Activated CD4-positive, alpha-beta memory T cell treated with anti-CD3 and anti-CD28 coated beads, Interleukin-2, amount 10 ng/mL, durations not matched to agents 7 days and 5 days (primary cell): ENCODE data around the gene NCLN. TPM values are rescaled to one million over a fixed set of nuclear protein-coding genes. Genes with fewer than 3 reads are reported as not detected.
"Not testable (repeated sequence)": the region's sequence is repeated elsewhere in the genome, so short reads cannot be mapped to it uniquely, and the experiment has no call there.

ENCODE experiments used
- CTCF ChIA-PET: fragments of 350-600 bp; sonication (Branson Sonifier 250); formaldehyde crosslinking; loops from one replicate; lab custom pipeline; 2021; ENCODE audit warnings: antibody characterized with exemption, inconsistent platforms; lab: Charles Lee
- POLR2A ChIA-PET: fragments of 350-600 bp; sonication (Branson Sonifier 250); formaldehyde crosslinking; loops from one replicate; lab custom pipeline; 2021; ENCODE audit warnings: antibody characterized with exemption; lab: Charles Lee
- DNase-seq: peaks from one replicate; pipeline ENCODE4 v3.0.0-alpha.2; 2020
- H3K27ac Mint-ChIP-seq: one replicate; pipeline ENCODE4 v1.8.0; 2021; ENCODE audit warnings: mild to moderate bottlenecking, mixed read lengths
- H3K27me3 Mint-ChIP-seq: one replicate; pipeline ENCODE4 v1.8.0; 2021; ENCODE audit warnings: mixed read lengths
- H3K36me3 Mint-ChIP-seq: one replicate; pipeline ENCODE4 v1.8.0; 2021; ENCODE audit warnings: low read depth, mixed read lengths
- H3K4me1 Mint-ChIP-seq: one replicate; pipeline ENCODE4 v1.8.0; 2021; ENCODE audit warnings: mixed read lengths
- H3K4me3 Mint-ChIP-seq: one replicate; pipeline ENCODE4 v1.8.0; 2021; ENCODE audit warnings: mild to moderate bottlenecking, mixed read lengths
- H3K9me3 Mint-ChIP-seq: one replicate; pipeline ENCODE4 v1.8.0; 2021; ENCODE audit warnings: mixed read lengths
- total RNA-seq, 2 experiments: library from RNA; stranded (reverse); gene quantifications; one replicate each; pipeline ENCODE4 v1.2.3, GENCODE V29; 2021

The NCLN gene
- total RNA-seq, 2 experiments from 2014 or later = 49.6 to 52.0 TPM

DNA sequence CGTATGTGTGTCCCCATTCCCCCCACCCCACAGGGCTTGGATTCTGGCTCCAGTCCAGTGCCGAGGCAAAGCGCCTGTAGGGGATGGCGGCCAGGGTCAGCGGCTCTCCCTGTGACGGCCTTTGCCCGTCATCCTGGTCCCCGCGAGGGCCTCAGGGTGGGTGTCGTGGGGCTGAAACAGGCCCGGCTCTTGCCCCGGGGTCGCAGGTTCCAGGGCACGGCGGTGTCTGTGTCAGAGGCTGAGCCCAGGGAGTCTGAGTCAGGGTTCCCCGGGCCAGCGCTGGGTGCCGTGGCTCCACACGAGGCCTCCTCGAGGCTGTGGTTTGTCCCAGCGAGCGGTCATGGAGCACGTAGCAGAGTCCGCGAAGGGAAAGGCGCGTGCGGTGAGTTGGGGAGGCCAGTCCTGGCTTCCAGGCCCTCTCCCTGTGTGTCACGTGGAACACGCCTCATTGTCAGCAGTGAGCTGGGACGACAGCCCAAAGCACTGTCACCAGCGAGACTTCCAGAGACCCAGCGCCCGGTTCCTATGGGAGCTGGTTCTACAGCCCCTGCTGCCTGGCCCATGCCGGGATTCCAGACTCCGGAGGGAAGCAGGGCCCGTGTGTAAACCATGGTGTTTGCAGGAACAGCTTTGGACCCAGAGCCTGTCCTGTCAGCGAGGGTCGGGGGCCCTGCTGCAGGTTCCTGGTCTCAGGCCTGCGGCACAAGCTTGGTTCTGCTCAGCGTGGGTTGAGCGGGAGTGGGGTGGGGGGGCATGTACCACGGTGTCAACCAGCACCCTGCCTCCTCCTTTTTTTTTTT is 13.4 kb downstream of the NCLN start:
- ChIA-PET POLR2A (no interaction called here), CTCF (interaction anchor here (0.5 to 0.9 kb wide), 4 partner anchors 77 to 807 kb away, joined by 3 to 4 read pairs (median 3); no protein-coding TSS in a partner anchor)
- H3K36me3 Mint-ChIP-seq = peaks cover 7% of the 10 kb centered on the region
- no peaks in the 10 kb centered on the region for H3K4me1 Mint-ChIP-seq
- no peak overlapping the region for H3K27ac Mint-ChIP-seq
- H3K27me3 Mint-ChIP-seq = no peaks in the 10 kb centered on the region
- H3K4me3 Mint-ChIP-seq = no peak overlapping the region
- no peak for DNase-seq
- no peaks in the 10 kb centered on the region for H3K9me3 Mint-ChIP-seq

DNA sequence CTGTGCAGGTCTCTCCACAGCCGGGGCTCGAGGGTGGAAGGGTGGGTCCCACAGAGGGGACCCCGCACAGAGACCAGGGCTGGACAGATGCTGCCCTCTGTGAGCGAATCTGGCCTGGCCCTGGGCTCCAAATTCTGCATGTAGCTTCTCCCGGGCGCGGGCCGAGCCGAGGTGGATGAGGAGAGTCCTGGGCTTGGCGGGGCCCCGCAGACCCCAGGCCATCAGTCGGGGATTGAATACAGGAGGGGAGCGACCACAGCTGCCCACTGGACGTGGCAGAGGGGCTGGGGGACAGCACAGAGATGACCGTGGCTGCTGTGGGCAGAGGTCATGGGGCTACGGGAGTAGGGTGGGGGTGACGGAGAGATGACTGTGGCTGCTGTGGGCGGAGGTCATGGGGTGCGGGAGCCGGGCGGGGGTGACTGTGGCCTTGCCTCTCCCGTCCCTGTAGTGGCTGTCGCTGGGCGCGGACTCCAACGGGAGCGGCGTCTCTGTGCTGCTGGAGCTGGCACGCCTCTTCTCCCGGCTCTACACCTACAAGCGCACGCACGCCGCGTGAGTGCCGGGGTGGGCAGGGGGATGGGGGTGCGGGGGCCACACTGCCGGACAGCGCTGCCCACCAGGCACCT is 15.5 kb downstream of the NCLN start:
- H3K9me3 Mint-ChIP-seq = no peaks in the 10 kb centered on the region
- POLR2A ChIA-PET = no interaction called here
- no peak for DNase-seq
- CTCF ChIA-PET = no interaction called here
- H3K27ac Mint-ChIP-seq = no peak overlapping the region
- peaks cover 2% of the 10 kb centered on the region for H3K36me3 Mint-ChIP-seq
- no peak overlapping the region for H3K4me3 Mint-ChIP-seq
- H3K4me1 Mint-ChIP-seq = no peaks in the 10 kb centered on the region
- no peaks in the 10 kb centered on the region for H3K27me3 Mint-ChIP-seq

DNA sequence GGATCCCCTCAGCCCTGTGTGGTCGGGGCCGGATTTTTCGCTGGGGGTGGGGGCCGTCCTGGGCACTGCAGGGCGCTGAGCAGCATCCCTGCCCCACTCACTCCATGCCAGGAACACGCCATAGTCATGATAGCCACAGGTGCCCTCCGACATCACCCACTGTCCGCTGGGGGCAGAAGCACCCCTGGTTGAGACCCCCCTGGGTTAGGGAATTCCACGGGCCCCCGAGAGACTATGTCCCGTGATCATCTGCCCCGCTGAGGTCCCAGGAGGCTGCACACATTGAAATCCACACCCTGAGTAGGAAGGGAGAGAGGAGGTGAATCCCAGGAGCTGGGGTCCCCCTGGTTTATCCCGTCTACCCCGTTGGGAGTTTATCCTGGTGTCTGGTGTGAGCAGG is 16.2 kb downstream of the NCLN start:
- H3K4me3 Mint-ChIP-seq = no peak overlapping the region
- H3K36me3 Mint-ChIP-seq = peaks cover 2% of the 10 kb centered on the region
- H3K4me1 Mint-ChIP-seq = no peaks in the 10 kb centered on the region
- ChIA-PET POLR2A (interaction anchor here (1.5 kb wide), 1 partner anchor 18 kb away, joined by 3 read pairs; no protein-coding TSS in a partner anchor), CTCF (no interaction called here)
- H3K9me3 Mint-ChIP-seq = no peaks in the 10 kb centered on the region
- H3K27ac Mint-ChIP-seq = no peak overlapping the region
- H3K27me3 Mint-ChIP-seq = no peaks in the 10 kb centered on the region
- DNase-seq = no peak

DNA sequence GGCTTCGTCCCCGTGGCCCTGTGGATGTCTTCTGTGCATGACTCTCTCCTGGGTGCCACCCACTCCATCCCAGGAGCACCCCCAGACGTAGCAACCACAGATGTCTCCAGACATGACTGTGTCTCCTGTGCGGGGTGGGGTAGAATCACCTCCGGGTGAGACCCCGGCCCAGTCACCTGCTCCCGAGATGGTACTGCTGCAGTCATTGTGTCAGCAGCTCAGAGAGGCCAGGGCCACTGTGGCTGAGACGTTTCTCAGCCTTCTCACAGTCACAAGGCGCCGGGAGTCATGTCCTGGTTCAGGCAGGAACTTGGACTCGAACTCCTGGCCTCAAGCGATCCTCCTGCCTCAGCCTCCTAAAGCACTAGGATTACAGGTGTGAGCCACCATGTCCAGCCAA is 16.6 kb downstream of the NCLN start:
- Mint-ChIP-seq H3K9me3 (no peaks in the 10 kb centered on the region), H3K27ac (peak overlapping the region; percentile 19), H3K4me1 (no peaks in the 10 kb centered on the region), H3K27me3 (no peaks in the 10 kb centered on the region), H3K36me3 (peaks cover 2% of the 10 kb centered on the region), H3K4me3 (no peak overlapping the region)
- POLR2A ChIA-PET = interaction anchor here (1.5 kb wide), 1 partner anchor 18 kb away, joined by 3 read pairs; no protein-coding TSS in a partner anchor
- DNase-seq = no peak
- CTCF ChIA-PET = no interaction called here

DNA sequence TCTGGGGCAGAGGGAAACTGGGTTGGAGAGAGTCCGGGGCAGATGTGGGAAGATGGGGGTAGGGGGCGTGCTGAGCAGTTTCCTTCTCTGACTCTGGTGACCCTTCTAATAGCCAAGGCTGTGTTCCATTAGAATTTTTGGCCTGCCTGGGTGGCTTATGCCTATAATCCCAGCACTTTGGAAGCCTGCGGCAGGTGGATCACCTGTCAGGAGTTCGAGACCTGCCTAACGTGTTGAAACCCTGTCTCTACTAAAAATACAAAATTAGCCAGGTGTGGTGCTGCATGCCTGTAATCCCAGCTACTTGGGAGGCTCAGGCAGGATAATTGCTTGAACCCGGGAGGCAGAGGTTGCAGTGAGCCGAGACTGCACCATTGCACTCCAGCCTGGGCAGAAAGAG is 17.2 kb downstream of the NCLN start:
- DNase-seq, H3K4me1 Mint-ChIP-seq, H3K36me3 Mint-ChIP-seq, H3K4me3 Mint-ChIP-seq, H3K27me3 Mint-ChIP-seq, CTCF ChIA-PET, H3K9me3 Mint-ChIP-seq: not testable (repeated sequence)
- POLR2A ChIA-PET = interaction anchor here (1.5 kb wide), 1 partner anchor 19 kb away, joined by 3 read pairs; no protein-coding TSS in a partner anchor
- peak overlapping the region; percentile 19 for H3K27ac Mint-ChIP-seq

DNA sequence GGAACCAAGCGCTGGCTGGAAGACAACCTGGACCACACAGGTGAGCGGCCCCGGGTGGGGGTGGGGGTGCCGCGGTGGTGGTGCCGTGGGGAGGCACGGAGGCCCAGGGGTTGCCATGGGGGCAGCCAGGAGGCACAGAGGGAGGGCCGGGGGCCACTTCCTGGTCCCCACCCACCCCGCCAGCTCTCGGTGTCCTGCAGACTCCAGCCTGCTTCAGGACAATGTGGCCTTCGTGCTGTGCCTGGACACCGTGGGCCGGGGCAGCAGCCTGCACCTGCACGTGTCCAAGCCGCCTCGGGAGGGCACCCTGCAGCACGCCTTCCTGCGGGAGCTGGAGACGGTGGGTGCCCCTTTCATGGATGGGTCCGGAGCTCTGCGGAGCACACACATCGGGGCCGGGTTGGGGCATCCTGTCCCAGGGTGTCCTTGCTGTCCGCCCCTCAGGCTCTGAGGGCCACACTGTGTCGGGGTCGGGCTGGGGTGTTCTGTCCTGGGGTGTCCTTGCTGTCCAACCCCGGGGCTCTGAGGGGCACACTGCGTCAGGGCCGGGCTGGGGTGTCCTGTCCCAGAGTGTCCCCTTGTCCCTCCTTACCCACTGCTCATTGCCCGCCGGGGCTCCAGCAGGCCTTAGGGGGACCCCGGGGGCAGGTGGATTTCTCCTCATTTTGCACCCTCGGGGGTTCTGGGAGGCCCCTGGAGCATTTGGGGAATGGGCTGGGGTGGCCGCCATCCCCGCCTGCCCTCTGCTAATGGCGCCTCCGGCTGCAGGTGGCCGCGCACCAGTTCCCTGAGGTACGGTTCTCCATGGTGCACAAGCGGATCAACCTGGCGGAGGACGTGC is 18.3 kb downstream of the NCLN start:
- no peak overlapping the region for H3K27ac Mint-ChIP-seq

DNA sequence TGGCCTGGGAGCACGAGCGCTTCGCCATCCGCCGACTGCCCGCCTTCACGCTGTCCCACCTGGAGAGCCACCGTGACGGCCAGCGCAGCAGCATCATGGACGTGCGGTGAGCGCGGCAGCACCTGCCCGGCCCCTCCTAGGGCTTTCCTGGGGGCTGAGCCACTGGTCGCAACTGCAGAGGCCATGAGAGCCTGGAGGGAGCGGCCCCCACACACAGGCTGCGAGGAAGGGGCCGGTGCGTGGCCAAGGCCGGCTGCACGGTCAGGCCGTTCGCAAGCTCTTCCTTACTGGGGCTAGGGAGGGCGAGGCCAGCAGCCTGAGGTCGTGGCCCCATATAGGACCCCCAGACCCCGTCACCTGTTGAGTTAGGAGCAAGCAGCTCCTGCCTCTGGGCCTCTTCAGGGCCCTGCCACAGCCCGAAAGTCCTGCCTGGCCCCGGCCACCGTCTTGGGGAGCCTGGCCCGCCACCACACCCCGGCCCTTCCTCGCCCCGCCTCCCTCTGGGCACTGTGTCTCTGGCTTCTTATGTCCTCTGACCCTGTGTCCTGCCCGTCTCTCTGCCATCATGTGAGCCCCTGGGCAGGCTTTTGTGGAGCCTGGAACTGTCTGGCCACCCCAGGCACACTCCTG is 19.0 kb downstream of the NCLN start:
- ChIA-PET POLR2A (no interaction called here), CTCF (no interaction called here)
- Mint-ChIP-seq H3K36me3 (peaks cover 4% of the 10 kb centered on the region), H3K4me3 (no peak overlapping the region), H3K27ac (no peak overlapping the region), H3K9me3 (no peaks in the 10 kb centered on the region), H3K4me1 (no peaks in the 10 kb centered on the region), H3K27me3 (no peaks in the 10 kb centered on the region)
- no peak for DNase-seq

More for the DNA sequence above, 18.3 kb downstream of the NCLN start:
- Mint-ChIP-seq H3K9me3 (no peaks in the 10 kb centered on the region), H3K4me1 (no peaks in the 10 kb centered on the region), H3K4me3 (no peak overlapping the region), H3K27me3 (no peaks in the 10 kb centered on the region), H3K36me3 (peaks cover 4% of the 10 kb centered on the region)
- ChIA-PET POLR2A (no interaction called here), CTCF (interaction anchor here (0.5 kb wide), 1 partner anchor 1143 kb away, joined by 3 read pairs; no protein-coding TSS in a partner anchor)
- no peak for DNase-seq

DNA sequence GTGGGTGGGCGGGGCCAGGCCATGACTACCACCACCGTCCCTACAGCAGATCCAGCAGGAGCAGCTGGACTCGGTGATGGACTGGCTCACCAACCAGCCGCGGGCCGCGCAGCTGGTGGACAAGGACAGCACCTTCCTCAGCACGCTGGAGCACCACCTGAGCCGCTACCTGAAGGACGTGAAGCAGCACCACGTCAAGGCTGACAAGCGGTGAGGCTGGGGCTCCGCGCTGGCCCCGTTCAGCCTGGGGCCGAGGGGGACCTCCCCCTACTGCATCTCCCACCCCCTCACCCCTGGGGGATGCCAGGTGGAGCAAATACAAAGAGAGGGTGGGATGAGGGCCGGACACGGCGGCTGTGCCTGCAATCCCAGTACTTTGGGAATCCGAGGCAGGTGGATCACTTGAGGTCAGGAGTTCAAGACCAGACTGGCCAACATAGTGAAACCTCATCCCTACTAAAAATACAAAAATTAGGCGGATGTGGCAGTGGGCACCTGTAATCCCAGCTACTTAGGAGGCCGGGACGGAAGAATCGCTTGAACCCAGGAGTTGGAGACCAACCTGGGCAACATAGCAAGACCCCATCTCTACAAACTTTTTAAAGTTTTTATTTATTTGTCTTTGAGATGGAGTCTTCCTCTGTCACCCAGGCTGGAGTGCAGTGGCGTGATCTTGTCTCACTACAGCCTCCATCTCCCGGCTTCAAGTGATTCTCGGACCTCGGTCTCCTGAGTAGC is 20.7 kb downstream of the NCLN start:
- Mint-ChIP-seq H3K27me3 (no peaks in the 10 kb centered on the region), H3K36me3 (peaks cover 2% of the 10 kb centered on the region), H3K4me1 (peaks cover 2% of the 10 kb centered on the region), H3K9me3 (no peaks in the 10 kb centered on the region), H3K27ac (no peak overlapping the region), H3K4me3 (no peak overlapping the region)
- ChIA-PET CTCF (no interaction called here), POLR2A (no interaction called here)
- no peak for DNase-seq

DNA sequence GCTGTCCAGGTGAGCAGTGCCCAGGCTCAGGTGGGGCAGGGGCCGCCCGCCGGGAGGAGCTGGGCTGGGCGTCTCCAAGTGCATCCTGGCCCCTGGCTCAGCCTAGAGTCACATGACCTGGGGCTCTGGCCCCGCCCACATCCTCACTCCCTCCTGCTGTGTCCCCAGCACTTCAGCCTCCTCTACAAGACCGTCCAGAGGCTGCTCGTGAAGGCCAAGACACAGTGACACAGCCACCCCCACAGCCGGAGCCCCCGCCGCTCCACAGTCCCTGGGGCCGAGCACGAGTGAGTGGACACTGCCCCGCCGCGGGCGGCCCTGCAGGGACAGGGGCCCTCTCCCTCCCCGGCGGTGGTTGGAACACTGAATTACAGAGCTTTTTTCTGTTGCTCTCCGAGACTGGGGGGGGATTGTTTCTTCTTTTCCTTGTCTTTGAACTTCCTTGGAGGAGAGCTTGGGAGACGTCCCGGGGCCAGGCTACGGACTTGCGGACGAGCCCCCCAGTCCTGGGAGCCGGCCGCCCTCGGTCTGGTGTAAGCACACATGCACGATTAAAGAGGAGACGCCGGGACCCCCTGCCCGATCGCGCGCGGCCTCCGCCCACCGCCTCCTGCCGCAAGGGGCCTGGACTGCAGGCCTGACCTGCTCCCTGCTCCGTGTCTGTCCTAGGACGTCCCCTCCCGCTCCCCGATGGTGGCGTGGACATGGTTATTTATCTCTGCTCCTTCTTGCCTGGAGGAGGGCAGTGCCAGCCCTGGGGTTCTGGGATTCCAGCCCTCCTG is 21.9 kb downstream of the NCLN start:
- DNase-seq = no peak
- CTCF ChIA-PET = no interaction called here
- H3K4me1 Mint-ChIP-seq = peaks cover 2% of the 10 kb centered on the region
- H3K36me3 Mint-ChIP-seq = peaks cover 2% of the 10 kb centered on the region
- no peaks in the 10 kb centered on the region for H3K27me3 Mint-ChIP-seq
- H3K4me3 Mint-ChIP-seq = no peak overlapping the region
- no peaks in the 10 kb centered on the region for H3K9me3 Mint-ChIP-seq
- POLR2A ChIA-PET = no interaction called here
- H3K27ac Mint-ChIP-seq = no peak overlapping the region

DNA sequence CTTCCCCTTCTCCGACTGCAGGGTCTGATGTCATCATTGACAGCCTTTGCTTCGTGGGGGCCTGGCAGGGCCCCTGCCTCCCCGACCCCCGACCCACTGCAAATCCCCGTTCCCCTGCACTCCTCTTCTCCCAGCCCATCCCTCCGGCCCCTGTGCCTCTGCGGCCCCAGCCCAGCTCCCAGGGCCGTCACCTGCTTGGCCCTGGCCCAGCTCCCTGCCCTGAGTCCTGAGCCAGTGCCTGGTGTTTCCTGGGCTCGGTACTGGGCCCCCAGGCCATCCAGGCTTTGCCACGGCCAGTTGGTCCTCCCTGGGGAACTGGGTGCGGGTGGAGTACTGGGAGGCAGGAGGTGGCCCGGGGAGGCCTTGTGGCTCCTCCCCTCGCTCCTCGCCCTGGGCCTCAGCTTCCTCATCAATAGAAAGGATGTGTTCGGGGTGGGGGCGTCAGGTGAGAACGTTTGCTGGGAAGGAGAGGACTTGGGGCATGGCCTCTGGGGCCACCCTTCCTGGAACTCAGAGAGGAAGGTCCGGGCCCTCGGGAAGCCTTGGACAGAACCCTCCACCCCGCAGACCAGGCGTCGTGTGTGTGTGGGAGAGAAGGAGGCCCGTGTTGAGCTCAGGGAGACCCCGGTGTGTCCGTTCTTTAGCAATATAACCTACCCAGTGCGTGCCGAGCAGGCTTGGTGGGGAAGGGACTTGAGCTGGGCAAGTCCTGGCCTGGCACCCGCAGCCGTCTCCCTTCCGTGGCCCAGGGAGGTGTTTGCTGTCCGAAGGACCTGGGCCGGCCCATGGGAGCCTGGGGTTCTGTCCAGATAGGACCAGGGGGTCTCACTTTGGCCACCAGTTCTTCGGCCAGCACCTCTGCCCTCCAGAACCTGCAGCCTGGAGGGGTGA is 22.8 kb downstream of the NCLN start:
- Mint-ChIP-seq H3K27me3 (no peaks in the 10 kb centered on the region), H3K36me3 (peaks cover 2% of the 10 kb centered on the region), H3K4me1 (peaks cover 2% of the 10 kb centered on the region), H3K27ac (no peak overlapping the region), H3K9me3 (no peaks in the 10 kb centered on the region), H3K4me3 (no peak overlapping the region)
- POLR2A ChIA-PET = no interaction called here
- CTCF ChIA-PET = no interaction called here
- no peak for DNase-seq
